Activated CD8-positive, alpha-beta T cell treated with anti-CD3 and anti-CD28 coated beads for 36 hours (primary cell): ENCODE data around the gene CTDSP2. TPM values are rescaled to one million over a fixed set of nuclear protein-coding genes. Genes with fewer than 3 reads are reported as not detected.
A peak's percentile ranks its signal among the peaks of the same experiment; 100 is the strongest.
"Not testable (repeated sequence)": the region's sequence is repeated elsewhere in the genome, so short reads cannot be mapped to it uniquely, and the experiment has no call there.

Experiments
- ATAC-seq: fragments of 200-7000 bp; cut with Tn5 transposase; one replicate; pipeline ENCODE4 v1.10.0; 2021; ENCODE audit warnings: mild to moderate bottlenecking, moderate library complexity
- CTCF ChIA-PET: fragments of 350-600 bp; sonication (Branson Sonifier 250); formaldehyde crosslinking; loops from one replicate; lab custom pipeline; 2021; ENCODE audit warnings: antibody characterized with exemption; lab: Charles Lee
- POLR2A ChIA-PET: fragments of 350-600 bp; sonication (Branson Sonifier 250); formaldehyde crosslinking; loops from one replicate; lab custom pipeline; 2021; ENCODE audit warnings: antibody characterized with exemption; lab: Charles Lee
- DNase-seq: peaks from one replicate; pipeline ENCODE4 v3.0.0-alpha.2; 2020
- H3K27ac Mint-ChIP-seq: one replicate; pipeline ENCODE4 v1.8.0; 2021; ENCODE audit warnings: mild to moderate bottlenecking, mixed read lengths
- H3K27me3 Mint-ChIP-seq: one replicate; pipeline ENCODE4 v1.8.0; 2021; ENCODE audit warnings: mixed read lengths
- H3K36me3 Mint-ChIP-seq: one replicate; pipeline ENCODE4 v1.8.0; 2021; ENCODE audit warnings: low read depth, mixed read lengths
- H3K4me1 Mint-ChIP-seq: one replicate; pipeline ENCODE4 v1.8.0; 2021; ENCODE audit warnings: low read depth, mixed read lengths
- H3K4me3 Mint-ChIP-seq: one replicate; pipeline ENCODE4 v1.8.0; 2021; ENCODE audit warnings: mild to moderate bottlenecking, moderate library complexity, mixed read lengths
- H3K9me3 Mint-ChIP-seq: one replicate; pipeline ENCODE4 v1.8.0; 2021; ENCODE audit warnings: mixed read lengths
- CTCF ChIP-seq: fragments of 200-600 bp; IDR thresholded peaks from one replicate; pipeline ENCODE4 v1.8.0; 2022; ENCODE audit warnings: antibody characterized with exemption, mild to moderate bottlenecking
- intact Hi-C: fragments of 100-400 bp; cut with micrococcal nuclease; formaldehyde crosslinking; loops from one replicate; pipeline ENCODE4 v1.10.0; 2022
- total RNA-seq, 2 experiments: library from RNA; stranded (reverse); gene quantifications; one replicate each; pipeline ENCODE4 v1.2.3, GENCODE V29; 2021

Gene CTDSP2
- total RNA-seq, 2 experiments from 2014 or later = 67.1 to 67.2 TPM

GRCh38 chr12:57859121-57859520 is 12.6 kb upstream of the CTDSP2 start:
- H3K4me3 Mint-ChIP-seq = no peak overlapping the region
- no peak for TF ChIP-seq CTCF
- CTCF ChIA-PET = no interaction called here
- ATAC-seq (no peak), DNase-seq (no peak)
- peaks cover 4% of the 10 kb centered on the region for H3K27me3 Mint-ChIP-seq
- intact Hi-C loops = no loop called here
- peaks cover under 1% of the 10 kb centered on the region for H3K4me1 Mint-ChIP-seq
- POLR2A ChIA-PET = interaction anchor here (1.0 kb wide), 1 partner anchor 37 kb away, joined by 3 read pairs; no protein-coding TSS in a partner anchor
- H3K27ac Mint-ChIP-seq = no peak overlapping the region
- H3K9me3 Mint-ChIP-seq = no peaks in the 10 kb centered on the region
- H3K36me3 Mint-ChIP-seq = no peaks in the 10 kb centered on the region

- ATAC-seq, CTCF ChIA-PET, H3K9me3 Mint-ChIP-seq, H3K27ac Mint-ChIP-seq, H3K4me3 Mint-ChIP-seq, H3K27me3 Mint-ChIP-seq, POLR2A ChIA-PET, H3K36me3 Mint-ChIP-seq, DNase-seq, intact Hi-C loops: not testable (repeated sequence)
- peaks cover 11% of the 10 kb centered on the region for H3K4me1 Mint-ChIP-seq
Observed at GRCh38 chr12:57858123-57858522, 11.6 kb upstream of the CTDSP2 start.

- intact Hi-C loops = no loop called here
- no peak overlapping the region for H3K4me3 Mint-ChIP-seq
- H3K9me3 Mint-ChIP-seq = no peaks in the 10 kb centered on the region
- no peak for TF ChIP-seq CTCF
- peaks cover 29% of the 10 kb centered on the region for H3K4me1 Mint-ChIP-seq
- CTCF ChIA-PET = interaction anchor here (1.0 to 3.0 kb wide), 3 partner anchors 10 to 50 kb away, joined by 4 to 14 read pairs (median 6); no protein-coding TSS in a partner anchor
- DNase-seq (no peak), ATAC-seq (no peak)
- H3K36me3 Mint-ChIP-seq = no peaks in the 10 kb centered on the region
- no peak overlapping the region for H3K27ac Mint-ChIP-seq
- POLR2A ChIA-PET = interaction anchor here (0.6 to 1.4 kb wide), 2 partner anchors 10 to 34 kb away, joined by 3 to 4 read pairs; no protein-coding TSS in a partner anchor
- H3K27me3 Mint-ChIP-seq = peaks cover 18% of the 10 kb centered on the region
Observed at GRCh38 chr12:57854965-57855364, 8.4 kb upstream of the CTDSP2 start.

- Mint-ChIP-seq H3K36me3 (no peaks in the 10 kb centered on the region), H3K4me1 (peaks cover 33% of the 10 kb centered on the region), H3K9me3 (no peaks in the 10 kb centered on the region), H3K4me3 (no peak overlapping the region), H3K27me3 (peaks cover 18% of the 10 kb centered on the region), H3K27ac (no peak overlapping the region)
- DNase-seq (no peak), ATAC-seq (peak; percentile 29)
- intact Hi-C loops = no loop called here
- POLR2A ChIA-PET = interaction anchor here (0.9 to 1.4 kb wide), 2 partner anchors 12 to 35 kb away, joined by 4 read pairs; no protein-coding TSS in a partner anchor
- CTCF ChIA-PET = interaction anchor here (0.9 to 3.0 kb wide), 6 partner anchors 11 to 51 kb away, joined by 3 to 14 read pairs (median 5); no protein-coding TSS in a partner anchor
- TF ChIP-seq CTCF = no peak
Observed at GRCh38 chr12:57853864-57854556, 7.5 kb upstream of the CTDSP2 start.

GRCh38 chr12:57852620-57853500 is 6.3 kb upstream of the CTDSP2 start:
- H3K9me3 Mint-ChIP-seq = no peaks in the 10 kb centered on the region
- CTCF ChIA-PET = interaction anchor here (0.9 to 3.0 kb wide), 9 partner anchors 10 to 93 kb away, joined by 3 to 14 read pairs (median 6); no protein-coding TSS in a partner anchor
- POLR2A ChIA-PET = interaction anchor here (0.9 to 1.8 kb wide), 6 partner anchors 10 to 46 kb away, joined by 3 to 5 read pairs (median 3); no protein-coding TSS in a partner anchor
- H3K4me1 Mint-ChIP-seq = peaks cover 35% of the 10 kb centered on the region
- DNase-seq = no peak
- peaks cover 18% of the 10 kb centered on the region for H3K27me3 Mint-ChIP-seq
- intact Hi-C loops = no loop called here
- TF ChIP-seq CTCF = no peak
- H3K4me3 Mint-ChIP-seq = peak overlapping the region; percentile 23
- H3K27ac Mint-ChIP-seq = no peak overlapping the region
- H3K36me3 Mint-ChIP-seq = no peaks in the 10 kb centered on the region
- no peak for ATAC-seq
